Peyer's patch (tissue), 4 donors: Measurements from ENCODE around the gene CTSL.

ENCODE experiments used
- POLR2A ChIP-seq, 2 donors: fragments of 450-650 bp; IDR thresholded peaks; one replicate each; pipeline ENCODE4 v1.5.1; 2017; ENCODE audit warnings: antibody characterized with exemption in 2 of 2, mild to moderate bottlenecking in 2 of 2, moderate library complexity in 2 of 2
- TF ChIP-seq, protein P1 (sequence below), 6 experiments: fragments of 450-650 bp in 4 of 6; fragments of 200-600 bp in 2 of 6; sonication (generic) in 1 of 6; IDR thresholded peaks; one replicate each; pipeline ENCODE4 v1.5.1; 2017 to 2019; ENCODE audit warnings: antibody characterized with exemption in 6 of 6, mild to moderate bottlenecking in 3 of 6, moderate library complexity in 1 of 6

DNA sequence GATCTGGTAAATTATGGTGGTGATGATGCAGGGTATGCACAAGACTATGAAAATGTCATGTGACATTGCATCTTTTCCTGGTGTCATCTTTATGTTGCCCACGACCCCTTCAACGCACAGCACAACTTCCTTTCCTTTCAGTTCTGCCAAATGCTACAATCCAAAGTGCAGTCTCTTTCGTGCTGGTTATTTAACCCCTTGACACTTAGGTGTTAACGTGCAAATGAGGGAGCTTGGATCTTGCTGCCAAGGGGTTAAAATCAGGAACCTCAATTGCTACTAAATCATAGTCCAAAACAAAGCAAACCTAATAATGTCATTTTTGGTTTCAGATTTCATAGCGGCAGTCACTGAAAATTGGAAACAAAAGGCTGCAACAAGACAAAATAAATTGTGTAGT is 16.0 kb downstream of the CTSL start:
- TF ChIP-seq POLR2A (IDR thresholded peaks at IDR 0.05) = no peak
- TF ChIP-seq, protein P1, sequence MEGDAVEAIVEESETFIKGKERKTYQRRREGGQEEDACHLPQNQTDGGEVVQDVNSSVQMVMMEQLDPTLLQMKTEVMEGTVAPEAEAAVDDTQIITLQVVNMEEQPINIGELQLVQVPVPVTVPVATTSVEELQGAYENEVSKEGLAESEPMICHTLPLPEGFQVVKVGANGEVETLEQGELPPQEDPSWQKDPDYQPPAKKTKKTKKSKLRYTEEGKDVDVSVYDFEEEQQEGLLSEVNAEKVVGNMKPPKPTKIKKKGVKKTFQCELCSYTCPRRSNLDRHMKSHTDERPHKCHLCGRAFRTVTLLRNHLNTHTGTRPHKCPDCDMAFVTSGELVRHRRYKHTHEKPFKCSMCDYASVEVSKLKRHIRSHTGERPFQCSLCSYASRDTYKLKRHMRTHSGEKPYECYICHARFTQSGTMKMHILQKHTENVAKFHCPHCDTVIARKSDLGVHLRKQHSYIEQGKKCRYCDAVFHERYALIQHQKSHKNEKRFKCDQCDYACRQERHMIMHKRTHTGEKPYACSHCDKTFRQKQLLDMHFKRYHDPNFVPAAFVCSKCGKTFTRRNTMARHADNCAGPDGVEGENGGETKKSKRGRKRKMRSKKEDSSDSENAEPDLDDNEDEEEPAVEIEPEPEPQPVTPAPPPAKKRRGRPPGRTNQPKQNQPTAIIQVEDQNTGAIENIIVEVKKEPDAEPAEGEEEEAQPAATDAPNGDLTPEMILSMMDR (IDR thresholded peaks at IDR 0.05) = no peak
